UCSD-AML1 (cell line): ENCODE results near the gene ACAN.

Experiments
- DNase-seq: peaks from one replicate; lab custom pipeline; 2025; ENCODE audit not compliant: unreplicated experiment; lab: John Stamatoyannopoulos, UW

ACAN gene

GRCh38 chr15:88841236-88841635 lies 38.0 kb downstream of the ACAN start:
- no peak for DNase-seq

- no peak for DNase-seq
Measured at GRCh38 chr15:88842156-88842555, 38.9 kb downstream of the ACAN start.

- DNase-seq: no peak
Measured at GRCh38 chr15:88843334-88843733, 40.1 kb downstream of the ACAN start.

GRCh38 chr15:88844749-88845386 lies 41.6 kb downstream of the ACAN start:
- DNase-seq: no peak

GRCh38 chr15:88845616-88846015 lies 42.4 kb downstream of the ACAN start:
- no peak for DNase-seq

- DNase-seq: no peak
Measured at GRCh38 chr15:88847144-88847543, 43.9 kb downstream of the ACAN start.

- DNase-seq: no peak
Measured at GRCh38 chr15:88848203-88848602, 45.0 kb downstream of the ACAN start.

GRCh38 chr15:88849376-88850072 lies 46.3 kb downstream of the ACAN start:
- no peak for DNase-seq

GRCh38 chr15:88852476-88852875 lies 49.2 kb downstream of the ACAN start:
- no peak for DNase-seq

GRCh38 chr15:88858934-88859333 lies 55.7 kb downstream of the ACAN start:
- no peak for DNase-seq

- no peak for DNase-seq
Measured at GRCh38 chr15:88859550-88859949, 56.3 kb downstream of the ACAN start.

GRCh38 chr15:88860212-88860611 lies 57.0 kb downstream of the ACAN start:
- DNase-seq: no peak

- no peak for DNase-seq
Measured at GRCh38 chr15:88863412-88863811, 60.2 kb downstream of the ACAN start.

GRCh38 chr15:88864861-88865497 lies 61.7 kb downstream of the ACAN start:
- no peak for DNase-seq

GRCh38 chr15:88865498-88866099 lies 62.4 kb downstream of the ACAN start:
- no peak for DNase-seq

- no peak for DNase-seq
Measured at GRCh38 chr15:88866295-88866881, 63.2 kb downstream of the ACAN start.

GRCh38 chr15:88871313-88871712 lies 68.1 kb downstream of the ACAN start:
- DNase-seq: no peak

- DNase-seq: no peak
Measured at GRCh38 chr15:88872106-88872505, 68.9 kb downstream of the ACAN start.

GRCh38 chr15:88872706-88873105 lies 69.5 kb downstream of the ACAN start:
- no peak for DNase-seq

- DNase-seq: no peak
Measured at GRCh38 chr15:88873786-88874185, 70.5 kb downstream of the ACAN start.

GRCh38 chr15:88874275-88874674 lies 71.0 kb downstream of the ACAN start:
- no peak for DNase-seq

- no peak for DNase-seq
Measured at GRCh38 chr15:88874684-88875083, 71.4 kb downstream of the ACAN start.
